Measurements from ENCODE around the gene CYB561.

The CYB561 gene

GRCh38 chr17:63405741-63406261 is 40.3 kb downstream of the CYB561 start:
- peak; percentile 55 for DNase-seq

GRCh38 chr17:63405020-63405419 is 41.1 kb downstream of the CYB561 start:
- DNase-seq: no peak

- no peak for DNase-seq
Measured at GRCh38 chr17:63402431-63403212, 43.5 kb downstream of the CYB561 start.

GRCh38 chr17:63399856-63400255 is 46.2 kb downstream of the CYB561 start:
- no peak for DNase-seq

GRCh38 chr17:63399316-63399715 is 46.8 kb downstream of the CYB561 start:
- DNase-seq: no peak

GRCh38 chr17:63398680-63399079 is 47.4 kb downstream of the CYB561 start:
- DNase-seq: no peak

- DNase-seq: no peak
Measured at GRCh38 chr17:63395075-63395805, 50.9 kb downstream of the CYB561 start.

- DNase-seq: no peak
Measured at GRCh38 chr17:63390090-63390489, 56.0 kb downstream of the CYB561 start.

GRCh38 chr17:63387656-63388340 is 58.3 kb downstream of the CYB561 start:
- no peak for DNase-seq

GRCh38 chr17:63382826-63383225 is 63.3 kb downstream of the CYB561 start:
- no peak for DNase-seq
